Stomach (tissue), 9 donors: ENCODE data around the gene MGST1. TPM values are rescaled to one million over a fixed set of nuclear protein-coding genes. Genes with fewer than 3 reads are reported as not detected.
"Not testable (repeated sequence)": the region's sequence is repeated elsewhere in the genome, so short reads cannot be mapped to it uniquely, and the experiment has no call there.

Experiments
- DNase-seq, 2 donors: peaks; one replicate each; pipeline versions ENCODE4 v3.0.0 to v3.0.0-alpha.2; 2013 to 2019
- H3K27ac ChIP-seq, 5 donors: fragments of 200-600 bp in 4 of 5; sonication (generic) in 4 of 5; one replicate each; pipeline ENCODE4 v1.5.1; 2013 to 2019; ENCODE audit warnings: mild to moderate bottlenecking in 1 of 5, moderate library complexity in 1 of 5
- H3K27me3 ChIP-seq, 3 donors: fragments of 200-600 bp; sonication (generic); one replicate each; pipeline ENCODE4 v1.5.1; 2017 to 2019; ENCODE audit warnings: mixed run types in 1 of 3
- H3K36me3 ChIP-seq, 4 donors: fragments of 200-600 bp; sonication (generic); 1 replicate in 3 of 4; 2 replicates in 1 of 4; pipeline ENCODE4 v1.5.1; 2016 to 2019
- H3K4me1 ChIP-seq, 4 donors: fragments of 200-600 bp; sonication (generic); one replicate each; pipeline ENCODE4 v1.5.1; 2016 to 2019
- H3K4me3 ChIP-seq, 4 donors: fragments of 200-600 bp; sonication (generic) in 3 of 4; one replicate each; pipeline ENCODE4 v1.5.1; 2016 to 2019; ENCODE audit warnings: mild to moderate bottlenecking in 1 of 4
- H3K9me3 ChIP-seq, 4 donors: fragments of 200-600 bp; sonication (generic); one replicate each; pipeline ENCODE4 v1.5.1; 2016 to 2019
- CTCF ChIP-seq, 7 experiments: fragments of 450-650 bp in 4 of 7; fragments of 200-600 bp in 3 of 7; sonication (generic) in 3 of 7; IDR thresholded peaks; one replicate each; pipeline ENCODE4 v1.5.1; 2016 to 2019; ENCODE audit warnings: antibody characterized with exemption in 7 of 7, control low read depth in 2 of 7, mild to moderate bottlenecking in 1 of 7
- EP300 ChIP-seq: sonication (generic); formaldehyde crosslinking; IDR thresholded peaks from one replicate; pipeline ENCODE4 v1.6.1; 2017; ENCODE audit warnings: antibody characterized with exemption
- POLR2A ChIP-seq, 4 donors: fragments of 450-650 bp; IDR thresholded peaks; one replicate each; pipeline ENCODE4 v1.6.1; 2016; ENCODE audit warnings: antibody characterized with exemption in 4 of 4, control low read depth in 2 of 4, mild to moderate bottlenecking in 1 of 4, moderate library complexity in 1 of 4
- POLR2AphosphoS5 ChIP-seq, 3 donors: sonication (generic); formaldehyde crosslinking; IDR thresholded peaks; one replicate each; pipeline ENCODE4 v1.6.1; 2016; ENCODE audit warnings: antibody characterized with exemption in 3 of 3
- WGBS, 5 donors: extraction: QIAGEN DNeasy Blood & Tissue Kit in 3 of 5; methylation state at CpG; one replicate each; pipeline versions ENCODE4 v1.1.5 to v1.1.7; 2013 to 2018; 5-methylcytosine and 5-hydroxymethylcytosine counted together
- intact Hi-C: fragments of 100-400 bp; cut with DNase I; formaldehyde crosslinking; loops from one replicate; pipeline ENCODE4 v1.15.1; 2023; ENCODE audit warnings: low total_unique reads
- polyA plus RNA-seq, 3 donors: library from polyadenylated mRNA; stranded (reverse); fragments of 200-250 nt; gene quantifications; one replicate each; pipeline ENCODE4 v1.2.3, GENCODE V29; 2013
- total RNA-seq, 5 donors: library from RNA; depleted of rRNA; stranded (reverse); fragments of >200 nt; gene quantifications; one replicate each; pipeline versions ENCODE4 v1.1.0 to v1.2.3, GENCODE V29; 2014 to 2016
- donor health status: healthy with polysubstance abuse.
- donor health status: Bipolar disorder and iron deficiency.
- donor health status: healthy.

The MGST1 gene
- total and polyA plus RNA-seq, 8 donors, result 54.7 to 171 (median 85.2) TPM

DNA sequence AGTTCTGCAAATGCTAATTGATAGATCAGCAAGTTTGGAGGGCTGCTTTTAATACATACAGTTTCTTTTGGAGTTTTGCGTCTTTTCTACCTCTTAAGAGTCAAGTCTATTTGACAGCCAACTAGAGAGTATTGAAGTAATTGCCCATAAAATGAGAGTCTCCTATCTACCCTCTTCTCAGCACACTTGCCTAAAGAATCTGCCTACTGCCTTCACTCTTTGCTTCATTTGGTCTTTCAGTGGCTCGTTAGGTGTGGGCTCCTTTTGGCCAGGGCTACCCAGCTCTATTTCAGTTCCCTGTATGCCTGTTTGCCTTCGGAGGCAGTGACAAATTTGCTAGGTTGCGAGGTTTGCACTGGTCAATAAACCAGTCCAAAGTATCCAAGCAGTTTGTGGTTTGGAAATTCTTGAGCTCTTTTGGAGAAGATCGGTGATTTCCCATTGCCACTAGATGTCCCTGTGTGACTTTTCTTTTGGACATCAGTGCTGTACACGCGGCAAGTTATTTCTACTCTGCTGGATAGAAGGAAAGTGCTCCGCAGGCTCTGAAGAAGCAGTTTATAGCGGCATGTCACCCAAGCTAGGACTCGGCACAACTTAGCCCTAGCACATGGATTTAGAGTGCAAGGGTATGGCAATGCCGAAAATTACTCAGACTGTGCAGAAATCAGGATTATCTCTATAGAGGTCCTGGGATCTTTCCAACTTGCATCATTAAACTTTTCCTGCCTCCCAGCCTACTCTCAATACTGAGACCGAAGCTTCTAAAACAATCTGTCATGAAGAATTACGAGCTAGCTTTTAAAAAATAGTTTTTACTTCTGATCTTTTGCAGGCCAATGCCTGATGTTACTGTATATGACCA, 38.6 kb downstream of the MGST1 start:
- peak; percentile 28 to 83 for DNase-seq
- 19 to 30% (median 22%) methylated on average over 13 of the region's 13 CpGs for WGBS, 5 donors
- H3K27me3 ChIP-seq, result no peaks in the 10 kb centered on the region
- TF ChIP-seq CTCF (IDR thresholded peaks at IDR 0.05), result peak in 4 of 7 experiments; percentile 8 to 38 (median 24)
- TF ChIP-seq POLR2AphosphoS5 (IDR thresholded peaks at IDR 0.05), result no peak
- H3K4me3 ChIP-seq, result no peak overlapping the region
- H3K36me3 ChIP-seq, result no peaks in the 10 kb centered on the region
- no peak overlapping the region for H3K27ac ChIP-seq
- intact Hi-C loops, result no loop called here
- no peaks in the 10 kb centered on the region for H3K9me3 ChIP-seq
- H3K4me1 ChIP-seq, result peaks cover 0 to 7% (median 2%) of the 10 kb centered on the region in 4 donors

GRCh38 chr12:16387919-16388318, 40.5 kb downstream of the MGST1 start:
- Histone ChIP-seq H3K27me3 (no peaks in the 10 kb centered on the region), H3K27ac (no peak overlapping the region), H3K4me3 (no peak overlapping the region), H3K4me1 (peaks cover 0 to 7% (median 2%) of the 10 kb centered on the region in 4 donors), H3K36me3 (no peaks in the 10 kb centered on the region), H3K9me3 (peaks cover 0 to 6% (median 0%) of the 10 kb centered on the region in 4 donors)
- DNase-seq, result no peak
- intact Hi-C loops, result no loop called here
- TF ChIP-seq EP300, result no peak
- WGBS, 5 donors, result 48 to 75% (median 69%) methylated on average over 2 of the region's 2 CpGs

DNA sequence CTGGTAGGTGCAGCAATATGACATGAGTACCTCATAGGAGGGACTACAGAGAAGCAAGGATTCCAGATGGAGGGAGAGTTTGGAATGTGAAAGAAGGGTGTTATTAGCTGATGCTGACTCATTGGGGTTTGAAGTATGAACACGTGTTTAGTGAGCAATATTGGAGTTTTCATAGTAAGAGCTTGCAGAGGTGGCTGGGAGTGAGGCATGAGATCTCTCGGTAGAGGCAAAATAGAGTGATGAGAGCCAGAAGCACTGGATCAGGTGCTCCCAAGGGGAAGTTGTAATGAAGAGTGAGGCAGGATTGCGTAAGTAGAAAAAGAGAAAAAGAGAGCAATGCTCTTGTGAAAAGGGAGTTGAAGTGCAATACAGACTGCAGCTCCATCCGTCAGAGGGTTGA, 42.1 kb downstream of the MGST1 start:
- no peak for TF ChIP-seq CTCF (IDR thresholded peaks at IDR 0.05)
- TF ChIP-seq POLR2AphosphoS5 (IDR thresholded peaks at IDR 0.05), result no peak
- TF ChIP-seq EP300, result no peak
- TF ChIP-seq POLR2A (IDR thresholded peaks at IDR 0.05), result no peak
- Histone ChIP-seq H3K4me3 (no peak overlapping the region), H3K27ac (no peak overlapping the region), H3K27me3 (no peaks in the 10 kb centered on the region), H3K36me3 (no peaks in the 10 kb centered on the region), H3K9me3 (peaks cover 0 to 17% (median 8%) of the 10 kb centered on the region in 4 donors), H3K4me1 (peaks cover 0 to 7% (median 2%) of the 10 kb centered on the region in 4 donors)
- 63 to 86% (median 75%) methylated on average over 4 of the region's 4 CpGs for WGBS, 5 donors
- no peak for DNase-seq
- intact Hi-C loops, result no loop called here

- DNase-seq, result no peak
- Histone ChIP-seq H3K9me3 (peaks cover 0 to 17% (median 8%) of the 10 kb centered on the region in 4 donors), H3K36me3 (no peaks in the 10 kb centered on the region), H3K4me1 (no peaks in the 10 kb centered on the region), H3K4me3 (no peak overlapping the region), H3K27ac (no peak overlapping the region), H3K27me3 (no peaks in the 10 kb centered on the region)
- TF ChIP-seq POLR2A (IDR thresholded peaks at IDR 0.05), result no peak
- intact Hi-C loops, result no loop called here
- 73 to 89% (median 79%) methylated on average over 1 of the region's 1 CpG for WGBS, 5 donors
Observed at GRCh38 chr12:16392846-16393535, 45.5 kb downstream of the MGST1 start.

- Histone ChIP-seq H3K36me3 (no peaks in the 10 kb centered on the region), H3K27me3 (no peaks in the 10 kb centered on the region), H3K27ac (no peak overlapping the region), H3K4me1 (no peaks in the 10 kb centered on the region), H3K4me3 (no peak overlapping the region), H3K9me3 (peaks cover 0 to 4% (median 0%) of the 10 kb centered on the region in 4 donors)
- 86 to 92% (median 92%) methylated on average over 7 of the region's 7 CpGs for WGBS, 5 donors
- DNase-seq, result no peak
- TF ChIP-seq EP300 (no peak), POLR2AphosphoS5 (IDR thresholded peaks at IDR 0.05) (no peak), POLR2A (IDR thresholded peaks at IDR 0.05) (no peak)
- intact Hi-C loops, result no loop called here
Observed at GRCh38 chr12:16399101-16399500, 51.7 kb downstream of the MGST1 start.

DNA sequence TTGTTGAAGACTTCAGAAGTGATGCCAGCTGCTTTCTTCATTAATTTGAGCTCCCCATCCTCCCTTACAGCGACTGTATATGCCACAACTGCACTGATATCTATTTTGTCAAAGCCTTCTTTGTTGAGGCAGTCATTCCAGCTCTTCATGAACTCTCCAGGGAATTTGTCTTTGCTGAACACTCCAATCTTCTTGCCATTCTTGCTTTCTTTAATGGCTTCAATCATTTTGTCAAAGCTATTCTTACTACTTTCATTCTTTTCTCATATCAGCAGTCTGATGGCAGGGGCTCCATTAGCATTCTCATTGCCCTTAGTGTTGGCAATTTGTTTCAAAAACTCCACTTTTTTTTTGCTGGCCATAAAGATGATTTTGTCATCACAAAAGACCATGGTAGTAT, 54.4 kb downstream of the MGST1 start:
- H3K9me3 ChIP-seq, H3K36me3 ChIP-seq, H3K27me3 ChIP-seq, H3K27ac ChIP-seq, intact Hi-C loops, H3K4me1 ChIP-seq, DNase-seq, H3K4me3 ChIP-seq: not testable (repeated sequence)
- 59 to 79% (median 61%) methylated on average over 1 of the region's 1 CpG for WGBS, 5 donors
